Astrocyte (in vitro differentiated cells and primary cell): ENCODE data around the gene WEE2. TPM values are rescaled to one million over a fixed set of nuclear protein-coding genes. Genes with fewer than 3 reads are reported as not detected.

Experiments
- DNase-seq: peaks from one replicate; pipeline ENCODE4 v3.0.0-alpha.2; 2010; ENCODE audit warnings: low read depth
- FAIRE-seq: peaks from 2 replicates; lab custom pipeline; 2011; peaks lifted over from hg19 to GRCh38; lab: Jason Lieb, UNC
- H2AFZ ChIP-seq: 2 replicates; pipeline ENCODE4 v1.6.0; 2012; ENCODE audit warnings: low read depth, low read length, inconsistent platforms
- H3K27ac ChIP-seq: 2 replicates; pipeline ENCODE4 v1.5.1; 2011; ENCODE audit warnings: low read depth, low read length, inconsistent platforms
- H3K27me3 ChIP-seq: 2 replicates; pipeline ENCODE4 v1.6.0; 2011; ENCODE audit warnings: low read length, inconsistent platforms; ENCODE audit not compliant: insufficient read depth
- H3K36me3 ChIP-seq: 2 replicates; pipeline ENCODE4 v1.5.1; 2011; ENCODE audit warnings: low read length, inconsistent platforms; ENCODE audit not compliant: insufficient read depth
- H3K4me1 ChIP-seq: 2 replicates; pipeline ENCODE4 v1.5.1; 2011; ENCODE audit warnings: low read length, inconsistent platforms; ENCODE audit not compliant: insufficient read depth
- H3K4me2 ChIP-seq: 2 replicates; pipeline ENCODE4 v1.6.0; 2012; ENCODE audit warnings: low read length, inconsistent platforms
- H3K4me3 ChIP-seq: 2 replicates; pipeline ENCODE4 v1.5.1; 2011; ENCODE audit warnings: low read depth, mild to moderate bottlenecking, low read length, inconsistent platforms; ENCODE audit not compliant: insufficient read depth
- H3K79me2 ChIP-seq: 2 replicates; pipeline ENCODE4 v1.6.0; 2012; ENCODE audit warnings: mild to moderate bottlenecking, low read length, inconsistent platforms; ENCODE audit not compliant: insufficient read depth
- H3K9ac ChIP-seq: 2 replicates; pipeline ENCODE4 v1.6.0; 2012; ENCODE audit warnings: mild to moderate bottlenecking, low read length, inconsistent platforms
- H3K9me3 ChIP-seq: 2 replicates; pipeline ENCODE4 v1.5.1; 2012; ENCODE audit warnings: low read depth, mild to moderate bottlenecking, low read length, inconsistent platforms; ENCODE audit not compliant: insufficient read depth
- H4K20me1 ChIP-seq: 2 replicates; pipeline ENCODE4 v1.6.0; 2012; ENCODE audit warnings: low read length, inconsistent platforms; ENCODE audit not compliant: insufficient read depth
- H3K27ac Mint-ChIP-seq: one replicate; pipeline ENCODE4 v1.8.0; 2021; ENCODE audit warnings: mild to moderate bottlenecking, mixed read lengths; ENCODE audit not compliant: unreplicated experiment
- H3K27me3 Mint-ChIP-seq: one replicate; pipeline ENCODE4 v1.8.0; 2021; ENCODE audit warnings: low read depth, mixed read lengths; ENCODE audit not compliant: unreplicated experiment
- H3K36me3 Mint-ChIP-seq: one replicate; pipeline ENCODE4 v1.8.0; 2021; ENCODE audit warnings: low read depth, mixed read lengths; ENCODE audit not compliant: unreplicated experiment
- H3K4me1 Mint-ChIP-seq: one replicate; pipeline ENCODE4 v1.8.0; 2021; ENCODE audit warnings: low read depth, mixed read lengths; ENCODE audit not compliant: unreplicated experiment
- H3K4me3 Mint-ChIP-seq: one replicate; pipeline ENCODE4 v1.8.0; 2021; ENCODE audit warnings: mild to moderate bottlenecking, moderate library complexity, mixed read lengths; ENCODE audit not compliant: unreplicated experiment
- H3K9me3 Mint-ChIP-seq: one replicate; pipeline ENCODE4 v1.8.0; 2021; ENCODE audit warnings: mild to moderate bottlenecking, mixed read lengths; ENCODE audit not compliant: unreplicated experiment
- CTCF ChIP-seq: IDR thresholded peaks from 2 replicates; pipeline ENCODE4 v1.5.1; 2011; ENCODE audit warnings: low read depth, mild to moderate bottlenecking, inconsistent platforms, low read length, moderate library complexity; ENCODE audit not compliant: insufficient read depth
- EZH2 ChIP-seq: IDR thresholded peaks from 2 replicates; pipeline ENCODE4 v1.6.1; 2012; ENCODE audit warnings: mild to moderate bottlenecking, low read length, inconsistent platforms; ENCODE audit not compliant: insufficient read depth
- total RNA-seq: library from RNA; stranded (reverse); gene quantifications from 2 replicates; pipeline ENCODE4 v1.2.1, GENCODE V29; 2021

WEE2 gene
- total RNA-seq, 1 donor from 2014 or later, result not detected

- TF ChIP-seq EZH2 (no peak), CTCF (no peak)
- Mint-ChIP-seq H3K4me3 (no peak overlapping the region), H3K27ac (no peak overlapping the region), H3K9me3 (no peaks in the 10 kb centered on the region), H3K36me3 (peaks cover 2% of the 10 kb centered on the region), H3K4me1 (peaks cover 41% of the 10 kb centered on the region), H3K27me3 (peaks cover 10% of the 10 kb centered on the region)
- Histone ChIP-seq H3K4me2 (no peak overlapping the region), H3K9me3 (no peaks in the 10 kb centered on the region), H3K36me3 (no peaks in the 10 kb centered on the region), H3K79me2 (peaks cover 26% of the 10 kb centered on the region), H3K27ac (no peak overlapping the region), H3K4me3 (no peak overlapping the region), H2AFZ (no peak overlapping the region), H4K20me1 (peaks cover 45% of the 10 kb centered on the region), H3K4me1 (peaks cover 23% of the 10 kb centered on the region), H3K27me3 (no peaks in the 10 kb centered on the region), H3K9ac (no peak overlapping the region)
- DNase-seq (no peak), FAIRE-seq (no peak)
Measured at GRCh38 chr7:141698247-141699015, 9.7 kb upstream of the WEE2 start.

- DNase-seq (no peak), FAIRE-seq (no peak)
- peaks cover 26% of the 10 kb centered on the region for H3K79me2 ChIP-seq
- no peaks in the 10 kb centered on the region for H3K36me3 ChIP-seq
- peak overlapping the region; percentile 23 for H3K27ac Mint-ChIP-seq
- H3K9me3 ChIP-seq, result no peaks in the 10 kb centered on the region
- H3K9ac ChIP-seq, result no peak overlapping the region
- H3K36me3 Mint-ChIP-seq, result peaks cover 2% of the 10 kb centered on the region
- no peak overlapping the region for H3K4me2 ChIP-seq
- peaks cover 44% of the 10 kb centered on the region for H3K4me1 Mint-ChIP-seq
- H3K9me3 Mint-ChIP-seq, result no peaks in the 10 kb centered on the region
- H4K20me1 ChIP-seq, result peaks cover 39% of the 10 kb centered on the region
- no peak overlapping the region for H3K4me3 ChIP-seq
- H3K4me3 Mint-ChIP-seq, result peak overlapping the region; percentile 86
- TF ChIP-seq EZH2 (no peak), CTCF (no peak)
- no peak overlapping the region for H3K27ac ChIP-seq
- H3K4me1 ChIP-seq, result peaks cover 24% of the 10 kb centered on the region
- H3K27me3 Mint-ChIP-seq, result peaks cover 12% of the 10 kb centered on the region
- H2AFZ ChIP-seq, result no peak overlapping the region
- no peaks in the 10 kb centered on the region for H3K27me3 ChIP-seq
Measured at GRCh38 chr7:141699860-141700259, 8.3 kb upstream of the WEE2 start.

GRCh38 chr7:141700296-141700847, 7.8 kb upstream of the WEE2 start:
- Histone ChIP-seq H3K4me2 (peak overlapping the region; percentile 96), H3K27ac (no peak overlapping the region), H4K20me1 (peaks cover 37% of the 10 kb centered on the region), H3K79me2 (peaks cover 25% of the 10 kb centered on the region), H3K27me3 (no peaks in the 10 kb centered on the region), H3K36me3 (no peaks in the 10 kb centered on the region), H3K9ac (peak overlapping the region; percentile 72), H3K4me1 (peaks cover 26% of the 10 kb centered on the region), H3K9me3 (no peaks in the 10 kb centered on the region), H2AFZ (no peak overlapping the region), H3K4me3 (no peak overlapping the region)
- H3K4me3 Mint-ChIP-seq, result peak overlapping the region; percentile 86
- peaks cover 2% of the 10 kb centered on the region for H3K36me3 Mint-ChIP-seq
- H3K27me3 Mint-ChIP-seq, result peaks cover 12% of the 10 kb centered on the region
- no peak for TF ChIP-seq EZH2
- TF ChIP-seq CTCF, result no peak
- H3K9me3 Mint-ChIP-seq, result no peaks in the 10 kb centered on the region
- FAIRE-seq, result no peak
- no peak for DNase-seq
- H3K4me1 Mint-ChIP-seq, result peaks cover 46% of the 10 kb centered on the region
- H3K27ac Mint-ChIP-seq, result peak overlapping the region; percentile 23
